OCI-LY7 (cell line): ENCODE data around the gene MKI67. TPM values are rescaled to one million over a fixed set of nuclear protein-coding genes. Genes with fewer than 3 reads are reported as not detected.

Experiments used
- BruUV-seq: library from RNA; stranded (reverse); fragments of 400-500 nt; replicated peaks from 2 replicates; lab custom pipeline; 2021; lab: Mats Ljungman, UMichigan
- CTCF ChIA-PET: fragments of 300-600 bp; sonication (Branson Sonifier 250); formaldehyde crosslinking; loops from one replicate; lab custom pipeline; 2022; ENCODE audit warnings: antibody characterized with exemption; ENCODE audit not compliant: unreplicated experiment; lab: Charles Lee
- POLR2A ChIA-PET: fragments of 300-600 bp; sonication (Branson Sonifier 250); formaldehyde crosslinking; loops from one replicate; lab custom pipeline; 2022; ENCODE audit warnings: antibody characterized with exemption; lab: Charles Lee
- DNase-seq: peaks from one replicate; pipeline ENCODE4 v3.0.0-alpha.2; 2015; ENCODE audit warnings: low spot score
- H2AFZ ChIP-seq: fragments of 200-600 bp; sonication (generic), shearing (Covaris generic); 2 replicates; pipeline ENCODE4 v1.6.1; 2014; ENCODE audit warnings: mild to moderate bottlenecking, antibody characterized with exemption, low read length, moderate library complexity
- H3K27ac ChIP-seq: fragments of 200-600 bp; sonication (generic); 2 replicates; pipeline ENCODE4 v1.5.1; 2014; ENCODE audit warnings: mixed run types, low read depth, mild to moderate bottlenecking, moderate library complexity, low read length, inconsistent platforms; ENCODE audit not compliant: poor library complexity, severe bottlenecking
- H3K36me3 ChIP-seq: fragments of 200-600 bp; sonication (generic); 2 replicates; pipeline ENCODE4 v1.6.1; 2014; ENCODE audit warnings: mild to moderate bottlenecking, antibody characterized with exemption, low read length, moderate library complexity, mixed read lengths; ENCODE audit not compliant: insufficient read depth
- H3K4me1 ChIP-seq: fragments of 200-600 bp; sonication (generic); 2 replicates; pipeline ENCODE4 v1.5.1; 2014; ENCODE audit warnings: mild to moderate bottlenecking, low read length; ENCODE audit not compliant: insufficient read depth, poor library complexity, severe bottlenecking
- H3K4me2 ChIP-seq: fragments of 200-600 bp; sonication (generic); 2 replicates; pipeline ENCODE4 v1.6.1; 2014; ENCODE audit warnings: mild to moderate bottlenecking, low read length
- H3K4me3 ChIP-seq: fragments of 200-600 bp; sonication (generic); 2 replicates; pipeline ENCODE4 v1.5.1; 2014; ENCODE audit warnings: mild to moderate bottlenecking, low read depth, low read length; ENCODE audit not compliant: poor library complexity, severe bottlenecking
- H3K79me2 ChIP-seq: fragments of 200-600 bp; sonication (generic); 2 replicates; pipeline ENCODE4 v1.6.1; 2016; ENCODE audit warnings: low read depth, mild to moderate bottlenecking, low read length, moderate library complexity, mixed read lengths; ENCODE audit not compliant: insufficient read depth
- H3K9me2 ChIP-seq: fragments of 200-600 bp; sonication (generic); 2 replicates; pipeline ENCODE4 v1.6.1; 2016; ENCODE audit warnings: mild to moderate bottlenecking, low read length, mixed read lengths; ENCODE audit not compliant: insufficient read depth
- H3K9me3 ChIP-seq: fragments of 200-600 bp; sonication (generic); 2 replicates; pipeline ENCODE4 v1.6.1; 2014; ENCODE audit warnings: mild to moderate bottlenecking, mixed run types, low read length, mixed read lengths
- H4K20me1 ChIP-seq: fragments of 200-600 bp; sonication (generic); 2 replicates; pipeline ENCODE4 v1.6.1; 2014; ENCODE audit warnings: mild to moderate bottlenecking, antibody characterized with exemption, low read length, moderate library complexity, mixed read lengths; ENCODE audit not compliant: insufficient read depth
- CTCF ChIP-seq: fragments of 200-600 bp; sonication (generic); conservative IDR thresholded peaks from 2 replicates; pipeline ENCODE4 v1.5.1; 2014; ENCODE audit warnings: mild to moderate bottlenecking, antibody characterized with exemption, low read length, moderate library complexity, mixed read lengths
- EZH2phosphoT487 ChIP-seq: fragments of 200-600 bp; sonication (generic); IDR thresholded peaks from 2 replicates; pipeline ENCODE4 v1.6.1; 2018; ENCODE audit warnings: low read depth, borderline replicate concordance, mild to moderate bottlenecking, mixed run types, antibody characterized with exemption, low read length, moderate library complexity, mixed read lengths
- intact Hi-C: fragments of 100-400 bp; cut with micrococcal nuclease; formaldehyde crosslinking; loops from one replicate; pipeline ENCODE4 v1.10.0; 2022; ENCODE audit not compliant: unreplicated experiment
- total RNA-seq, 2 experiments: library from RNA; depleted of rRNA in 1 of 2; stranded (reverse); fragments of >200 nt in 1 of 2; shearing (Covaris generic) in 1 of 2; gene quantifications; 2 replicates each; pipeline ENCODE4 v1.2.3, GENCODE V29; 2014 to 2022

Gene MKI67
- total RNA-seq, 2 experiments from 2014 or later: 139 to 192 TPM

DNA sequence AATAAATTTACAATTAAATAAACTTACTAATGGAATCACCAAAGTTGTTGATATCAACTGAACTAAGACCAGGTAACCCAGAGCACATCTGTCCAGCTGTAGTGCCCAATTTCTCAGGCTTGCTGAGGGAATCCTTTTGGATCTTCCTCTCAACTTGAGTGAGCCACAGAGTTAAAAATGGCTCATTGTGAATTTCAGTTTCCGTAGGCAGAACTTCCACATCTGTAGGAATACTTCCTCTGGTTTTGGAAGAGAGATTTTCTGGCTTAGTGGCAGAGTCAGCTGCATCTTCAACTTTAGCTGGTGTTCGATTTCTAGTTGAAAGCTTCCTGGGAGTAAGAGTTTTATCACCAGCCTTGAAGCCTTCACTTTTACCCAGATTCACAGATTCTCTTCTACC, 11.3 kb downstream of the MKI67 start:
- H3K4me1 ChIP-seq: no peaks in the 10 kb centered on the region
- no peak for TF ChIP-seq EZH2phosphoT487
- TF ChIP-seq CTCF: no peak
- H3K4me3 ChIP-seq: no peak overlapping the region
- intact Hi-C loops: no loop called here
- H3K36me3 ChIP-seq: peaks cover 100% of the 10 kb centered on the region
- no peak overlapping the region for H3K4me2 ChIP-seq
- no peak overlapping the region for H2AFZ ChIP-seq
- CTCF ChIA-PET: no interaction called here
- BruUV-seq: no TSS peak
- POLR2A ChIA-PET: interaction anchor here (1.2 kb wide), 1 partner anchor 9 kb away, joined by 3 read pairs; no protein-coding TSS in a partner anchor
- DNase-seq: no peak
- no peak overlapping the region for H3K27ac ChIP-seq
- peaks cover 38% of the 10 kb centered on the region for H4K20me1 ChIP-seq
- H3K79me2 ChIP-seq: peaks cover 42% of the 10 kb centered on the region
- no peaks in the 10 kb centered on the region for H3K9me3 ChIP-seq
- no peaks in the 10 kb centered on the region for H3K9me2 ChIP-seq

- no peaks in the 10 kb centered on the region for H3K4me1 ChIP-seq
- no peaks in the 10 kb centered on the region for H3K9me3 ChIP-seq
- ChIA-PET POLR2A (no interaction called here), CTCF (no interaction called here)
- BruUV-seq: no TSS peak
- no peak overlapping the region for H3K27ac ChIP-seq
- no peak for DNase-seq
- TF ChIP-seq EZH2phosphoT487 (no peak), CTCF (no peak)
- intact Hi-C loops: no loop called here
- H2AFZ ChIP-seq: no peak overlapping the region
- H3K4me2 ChIP-seq: no peak overlapping the region
- peaks cover 100% of the 10 kb centered on the region for H3K36me3 ChIP-seq
- H3K9me2 ChIP-seq: no peaks in the 10 kb centered on the region
- H3K79me2 ChIP-seq: peaks cover 26% of the 10 kb centered on the region; the same call in 1 of the 2 replicates
- peaks cover 24% of the 10 kb centered on the region for H4K20me1 ChIP-seq
- H3K4me3 ChIP-seq: no peak overlapping the region
Observed at GRCh38 chr10:128113026-128113425, 13.2 kb downstream of the MKI67 start.

DNA sequence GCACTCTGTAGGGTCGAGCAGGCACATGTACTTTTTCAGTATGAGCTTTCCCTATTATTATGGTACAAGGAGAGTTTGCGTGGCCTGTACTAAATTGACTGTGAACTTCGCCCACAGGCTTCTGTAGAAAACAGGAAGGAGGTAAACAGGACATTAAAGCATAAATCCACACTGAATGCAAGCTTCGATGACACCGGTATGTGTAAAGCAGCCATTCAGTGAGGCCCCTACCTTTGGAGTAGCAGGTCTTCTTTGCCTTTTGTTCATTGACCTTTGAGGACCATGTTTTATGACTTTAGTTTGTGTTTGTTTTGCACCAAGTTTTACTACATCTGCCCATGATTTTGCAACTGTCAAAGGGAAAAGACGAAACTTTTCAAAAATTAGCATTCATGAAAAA, 14.5 kb downstream of the MKI67 start:
- TF ChIP-seq CTCF (no peak), EZH2phosphoT487 (no peak)
- TSS peak; percentile 20 for BruUV-seq
- no peaks in the 10 kb centered on the region for H3K9me2 ChIP-seq
- peaks cover 24% of the 10 kb centered on the region for H4K20me1 ChIP-seq
- no peak overlapping the region for H3K4me2 ChIP-seq
- DNase-seq: no peak
- H3K9me3 ChIP-seq: no peaks in the 10 kb centered on the region
- ChIA-PET POLR2A (interaction anchor here (0.9 kb wide), 1 partner anchor 18 kb away, joined by 3 read pairs; no protein-coding TSS in a partner anchor), CTCF (no interaction called here)
- H3K27ac ChIP-seq: no peak overlapping the region
- H2AFZ ChIP-seq: no peak overlapping the region
- intact Hi-C loops: no loop called here
- H3K36me3 ChIP-seq: peaks cover 100% of the 10 kb centered on the region
- no peaks in the 10 kb centered on the region for H3K4me1 ChIP-seq
- H3K79me2 ChIP-seq: peaks cover 13% of the 10 kb centered on the region; the same call in 1 of the 2 replicates
- no peak overlapping the region for H3K4me3 ChIP-seq
